HepG2 (cell line): Measurements from ENCODE around the gene FAM43A. TPM values are rescaled to one million over a fixed set of nuclear protein-coding genes. Genes with fewer than 3 reads are reported as not detected.

Experiments used
- ATAC-seq: fragments of 200-7000 bp; cut with Tn5 transposase; 3 replicates; pipeline ENCODE4 v1.9.1; 2020; ENCODE audit warnings: mild to moderate bottlenecking, moderate library complexity
- BruUV-seq: library from RNA; stranded (reverse); fragments of 400-500 nt; replicated peaks from 2 replicates; lab custom pipeline; 2021; lab: Mats Ljungman, UMichigan
- CTCF ChIA-PET: fragments of 300-600 bp; formaldehyde crosslinking; extraction: SDS; loops from one replicate; lab custom pipeline; 2021; ENCODE audit warnings: low total read pairs, inconsistent platforms, low intra/inter-chr PET ratio; lab: Yijun Ruan, JAX
- POLR2A ChIA-PET: fragments of 350-600 bp; sonication (Branson Sonifier 250); formaldehyde crosslinking; loops from one replicate; lab custom pipeline; 2020; ENCODE audit warnings: antibody characterized with exemption, inconsistent platforms; lab: Yijun Ruan, JAX
- DNase-seq: peaks from one replicate; pipeline ENCODE4 v3.0.0-alpha.2; 2015; ENCODE audit warnings: low spot score
- FAIRE-seq: peaks from 3 replicates; lab custom pipeline; 2011; peaks lifted over from hg19 to GRCh38; lab: Jason Lieb, UNC
- H2AFZ ChIP-seq: one replicate; pipeline ENCODE4 v1.6.1; 2011; ENCODE audit warnings: low read length, inconsistent platforms
- H3K27ac ChIP-seq: fragments of 300-600 bp; 3 replicates; pipeline ENCODE4 v1.8.0; 2011; ENCODE audit warnings: mixed run types, mild to moderate bottlenecking, mixed read lengths, low read length, inconsistent platforms; ENCODE audit not compliant: insufficient read depth; ENCODE audit errors: extremely low read length
- H3K27me3 ChIP-seq, 2 experiments: fragments of 200-600 bp in 1 of 2; 2 replicates in 1 of 2; 3 replicates in 1 of 2; pipeline versions ENCODE4 v1.6.0 to v1.8.0; 2011; ENCODE audit warnings: low read length in 2 of 2, mild to moderate bottlenecking in 2 of 2, moderate library complexity in 2 of 2, inconsistent platforms in 1 of 2; ENCODE audit not compliant: insufficient read depth in 2 of 2, control insufficient read depth in 1 of 2
- H3K36me3 ChIP-seq, 2 experiments: fragments of 200-600 bp in 1 of 2; replicated peaks in 1 of 2; 2 replicates in 1 of 2; 3 replicates in 1 of 2; pipeline versions ENCODE4 v1.5.1 to v1.8.0; 2011; ENCODE audit warnings: low read length in 2 of 2, inconsistent platforms in 1 of 2; ENCODE audit not compliant: insufficient read depth in 2 of 2, control insufficient read depth in 1 of 2
- H3K4me1 ChIP-seq: 2 replicates; pipeline ENCODE4 v1.5.1; 2012; ENCODE audit warnings: low read length, inconsistent platforms; ENCODE audit not compliant: insufficient read depth
- H3K4me2 ChIP-seq: 2 replicates; pipeline ENCODE4 v1.6.0; 2011; ENCODE audit warnings: low read depth, low read length, inconsistent platforms
- H3K4me3 ChIP-seq, 3 experiments: fragments of 200-600 bp in 1 of 3; sonication (generic), shearing (Covaris generic) in 1 of 3; replicated peaks in 1 of 3; 2 replicates each; pipeline ENCODE4 v1.5.1; 2011 to 2016; ENCODE audit warnings: low read length in 3 of 3, inconsistent platforms in 2 of 3, low read depth in 2 of 3, mild to moderate bottlenecking in 2 of 3, control low read depth in 1 of 3, mixed read lengths in 1 of 3; ENCODE audit not compliant: insufficient read depth in 1 of 3
- H3K79me2 ChIP-seq: one replicate; pipeline ENCODE4 v1.6.1; 2011; ENCODE audit warnings: low read length, inconsistent platforms; ENCODE audit not compliant: insufficient read depth
- H3K9ac ChIP-seq: 2 replicates; pipeline ENCODE4 v1.6.0; 2011; ENCODE audit warnings: mild to moderate bottlenecking, low read depth, low read length, inconsistent platforms; ENCODE audit not compliant: insufficient read depth
- H3K9me3 ChIP-seq: 2 replicates; pipeline ENCODE4 v1.5.1; 2012; ENCODE audit warnings: mild to moderate bottlenecking, low read length
- H4K20me1 ChIP-seq: 2 replicates; pipeline ENCODE4 v1.6.0; 2011; ENCODE audit warnings: inconsistent platforms, mild to moderate bottlenecking, low read length, moderate library complexity; ENCODE audit not compliant: insufficient read depth
- LCORL ChIP-seq, 2 experiments: fragments of 450-650 bp in 1 of 2; sonication (generic) in 1 of 2; formaldehyde crosslinking in 1 of 2; IDR thresholded peaks; 2 replicates each; pipeline versions ENCODE4 v1.5.0 to v1.6.1; 2017 to 2020; ENCODE audit warnings: antibody characterized with exemption in 1 of 2, missing genetic modification reagents in 1 of 2
- SMAD9 ChIP-seq: sonication (generic); formaldehyde crosslinking; IDR thresholded peaks from 2 replicates; pipeline ENCODE4 v1.5.1; 2020; ENCODE audit warnings: mild to moderate bottlenecking, missing genetic modification reagents
- SMC3 ChIP-seq: IDR thresholded peaks from 2 replicates; pipeline ENCODE4 v1.6.1; 2011; ENCODE audit warnings: low read length, improper control_type of control experiment
- ZNF143 ChIP-seq: sonication (generic); formaldehyde crosslinking; IDR thresholded peaks from 2 replicates; pipeline ENCODE4 v1.4.0; 2020; ENCODE audit warnings: missing genetic modification reagents
- ZNF574 ChIP-seq: sonication (generic); formaldehyde crosslinking; IDR thresholded peaks from 2 replicates; pipeline ENCODE4 v1.4.0; 2020; ENCODE audit warnings: missing genetic modification reagents
- ZNF772 ChIP-seq: sonication (generic); formaldehyde crosslinking; IDR thresholded peaks from 2 replicates; pipeline ENCODE4 v1.5.0; 2020; ENCODE audit warnings: mild to moderate bottlenecking, missing genetic modification reagents
- WGBS: methylation state at CpG from one replicate; pipeline ENCODE4 v1.1.6; 2017; ENCODE audit warnings: low lambda C conversion rate; 5-methylcytosine and 5-hydroxymethylcytosine counted together
- in situ Hi-C: cut with HindIII; loops from 2 replicates; pipeline ENCODE4 v1.10.0; 2017; ENCODE audit warnings: low pct_unique_long_range_greater_than_20kb; ENCODE audit not compliant: extremely low pct_ligation_motif_present
- intact Hi-C: fragments of 100-400 bp; cut with micrococcal nuclease; formaldehyde crosslinking; loops from one replicate; pipeline ENCODE4 v1.10.0; 2022; ENCODE audit not compliant: unreplicated experiment
- polyA plus RNA-seq, 8 experiments: library from polyadenylated mRNA; depleted of rRNA in 3 of 8; stranded (reverse) in 7 of 8; unstranded in 1 of 8; fragments of >200 nt; fragmentation: Illumina TruSeq in 4 of 8; extraction: Trizol in 4 of 8; gene quantifications; 2 replicates each; pipeline versions ENCODE4 v1.2.1 to v1.2.3, GENCODE V29; 2011 to 2016; ENCODE audit warnings: low read depth in 4 of 8, missing spikeins in 1 of 8, mixed read lengths in 1 of 8; ENCODE audit not compliant: insufficient read depth in 1 of 8
- total RNA-seq, 5 experiments: library from RNA; depleted of rRNA; stranded (reverse); fragments of >200 nt; fragmentation: Illumina TruSeq; extraction: Trizol; gene quantifications; 2 replicates each; pipeline ENCODE4 v1.2.3, GENCODE V29; 2016; ENCODE audit warnings: low read depth in 1 of 5

Gene FAM43A
- total and polyA plus RNA-seq, 2 of the 13 experiments (the other 11 are each of a cell fraction or from before 2014, with no cell fraction given) = 0.91 to 1.8 TPM

GRCh38 chr3:194675081-194675640 is 10.5 kb upstream of the FAM43A start:
- WGBS = 18% methylated on average over 12 of the region's 12 CpGs
- peak overlapping the region in 1 of 3 experiments; percentile 53; a peak in 1 of 6 replicates for H3K4me3 ChIP-seq
- FAIRE-seq = no peak
- TF ChIP-seq SMC3 = no peak
- no peak for TF ChIP-seq ZNF143 (CRISPR knock-in tag)
- TF ChIP-seq ZNF772 = no peak
- TF ChIP-seq LCORL (IDR thresholded peaks at IDR 0.05) = no peak
- TF ChIP-seq LCORL (CRISPR knock-in tag; IDR thresholded peaks at IDR 0.05) = no peak
- TF ChIP-seq SMAD9 (CRISPR knock-in tag) = no peak
- TF ChIP-seq ZNF574 (CRISPR knock-in tag) = no peak
- TF ChIP-seq, all 625 proteins: peak for 0
- in situ Hi-C loops (no loop called here), intact Hi-C loops (no loop called here)
- ChIA-PET CTCF (no interaction called here), POLR2A (no interaction called here)
- H3K79me2 ChIP-seq = peaks cover 18% of the 10 kb centered on the region
- H3K4me1 ChIP-seq = peaks cover 39% of the 10 kb centered on the region
- H3K9ac ChIP-seq = no peak overlapping the region
- no peaks in the 10 kb centered on the region for H3K36me3 ChIP-seq
- no peaks in the 10 kb centered on the region for H3K9me3 ChIP-seq
- H4K20me1 ChIP-seq = no peaks in the 10 kb centered on the region
- peaks cover 0 to 3% of the 10 kb centered on the region in 2 experiments; a peak in 1 of 5 replicates for H3K27me3 ChIP-seq
- no peak overlapping the region for H3K27ac ChIP-seq
- peak overlapping the region; percentile 96 for H2AFZ ChIP-seq
- peak overlapping the region; percentile 67 for H3K4me2 ChIP-seq
- ATAC-seq (no peak), DNase-seq (no peak)
- no TSS peak for BruUV-seq
